Tibial nerve (tissue), 4 donors: ENCODE measurements around the gene CASQ2.

Experiments
- EP300 ChIP-seq, 2 donors: sonication (generic); formaldehyde crosslinking; IDR thresholded peaks; one replicate each; pipeline ENCODE4 v1.6.1; 2017; ENCODE audit warnings: antibody characterized with exemption in 2 of 2, mild to moderate bottlenecking in 1 of 2
- POLR2A ChIP-seq, 2 donors: fragments of 450-650 bp; IDR thresholded peaks; one replicate each; pipeline ENCODE4 v1.6.1; 2017; ENCODE audit warnings: antibody characterized with exemption in 2 of 2, mild to moderate bottlenecking in 2 of 2, moderate library complexity in 2 of 2
- TF ChIP-seq, protein P1 (sequence below), 5 experiments: fragments of 200-600 bp in 3 of 5; fragments of 450-650 bp in 2 of 5; sonication (generic) in 3 of 5; IDR thresholded peaks; one replicate each; pipeline ENCODE4 v1.5.1; 2016 to 2019; ENCODE audit warnings: antibody characterized with exemption in 5 of 5, mild to moderate bottlenecking in 3 of 5, moderate library complexity in 2 of 5

DNA sequence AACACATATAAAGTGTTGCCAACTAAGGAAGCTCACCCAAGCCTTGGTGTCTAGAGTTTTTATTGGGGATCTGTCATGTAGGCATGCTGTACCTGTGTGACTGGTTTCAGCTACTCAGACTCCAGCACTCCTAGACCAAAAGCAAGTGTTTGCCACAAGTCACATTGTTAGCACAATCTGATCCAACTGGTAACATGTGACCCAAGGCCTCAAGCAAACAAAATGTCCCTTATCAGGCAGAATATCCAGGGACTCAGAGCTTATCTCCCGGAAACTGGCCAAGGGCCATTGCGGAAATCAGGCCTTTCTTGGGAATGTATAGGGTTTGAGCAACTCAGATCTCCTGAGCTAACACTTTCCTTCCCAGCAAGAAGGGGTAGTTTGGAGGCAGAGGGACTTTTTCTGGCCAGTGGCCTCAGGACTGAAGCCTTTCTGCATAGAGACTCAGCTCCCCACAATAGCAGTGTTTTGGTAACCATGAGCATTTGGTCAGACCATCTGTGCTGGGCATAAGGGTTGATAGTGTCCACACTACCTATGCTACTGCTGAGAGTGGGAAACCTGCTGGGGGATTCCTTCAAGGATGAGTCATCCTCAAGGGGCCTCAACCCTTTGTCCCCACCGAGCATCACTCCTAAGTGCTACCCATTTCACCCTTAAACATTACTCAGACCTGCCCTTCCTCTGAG, 42.8 kb upstream of the CASQ2 start:
- TF ChIP-seq, protein P1, sequence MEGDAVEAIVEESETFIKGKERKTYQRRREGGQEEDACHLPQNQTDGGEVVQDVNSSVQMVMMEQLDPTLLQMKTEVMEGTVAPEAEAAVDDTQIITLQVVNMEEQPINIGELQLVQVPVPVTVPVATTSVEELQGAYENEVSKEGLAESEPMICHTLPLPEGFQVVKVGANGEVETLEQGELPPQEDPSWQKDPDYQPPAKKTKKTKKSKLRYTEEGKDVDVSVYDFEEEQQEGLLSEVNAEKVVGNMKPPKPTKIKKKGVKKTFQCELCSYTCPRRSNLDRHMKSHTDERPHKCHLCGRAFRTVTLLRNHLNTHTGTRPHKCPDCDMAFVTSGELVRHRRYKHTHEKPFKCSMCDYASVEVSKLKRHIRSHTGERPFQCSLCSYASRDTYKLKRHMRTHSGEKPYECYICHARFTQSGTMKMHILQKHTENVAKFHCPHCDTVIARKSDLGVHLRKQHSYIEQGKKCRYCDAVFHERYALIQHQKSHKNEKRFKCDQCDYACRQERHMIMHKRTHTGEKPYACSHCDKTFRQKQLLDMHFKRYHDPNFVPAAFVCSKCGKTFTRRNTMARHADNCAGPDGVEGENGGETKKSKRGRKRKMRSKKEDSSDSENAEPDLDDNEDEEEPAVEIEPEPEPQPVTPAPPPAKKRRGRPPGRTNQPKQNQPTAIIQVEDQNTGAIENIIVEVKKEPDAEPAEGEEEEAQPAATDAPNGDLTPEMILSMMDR (IDR thresholded peaks at IDR 0.05): no peak
- TF ChIP-seq POLR2A (IDR thresholded peaks at IDR 0.05) (no peak), EP300 (IDR thresholded peaks at IDR 0.05) (no peak)
